Measurements from ENCODE around the gene PODN. TPM values are rescaled to one million over a fixed set of nuclear protein-coding genes. Genes with fewer than 3 reads are reported as not detected.

Gene PODN
- total RNA-seq, 2 donors from 2014 or later: 35.8 to 123 TPM

DNA sequence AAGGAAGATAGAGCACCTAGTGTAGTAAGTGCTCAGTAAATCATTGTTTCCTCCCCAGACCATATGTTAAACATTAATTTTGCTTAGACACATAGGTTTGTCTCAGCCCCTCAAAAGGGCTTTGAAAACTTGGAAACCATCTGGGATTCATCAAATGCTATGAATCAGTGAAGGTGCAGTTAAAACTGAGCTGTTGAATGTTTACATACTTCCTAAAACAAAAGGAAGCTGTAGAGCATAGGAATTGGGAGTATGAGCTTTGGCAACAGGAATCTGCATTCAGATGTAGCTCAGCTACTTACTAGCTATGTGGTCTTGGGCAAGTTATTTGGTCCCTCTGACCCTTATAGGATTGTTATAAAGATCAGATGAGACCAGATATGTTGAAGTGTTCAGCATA is 18.7 kb upstream of the PODN start:
- Histone ChIP-seq H3K36me3 (replicated peaks in 1 of 2; ENCODE audit: insufficient read depth in 1 of 2, low read depth in 2 of 2) (peaks cover 0 to 11% of the 10 kb centered on the region in 2 donors), H3K27ac (no peak overlapping the region), H3K4me3 (no peak overlapping the region), H3K4me1 (peaks cover 11% of the 10 kb centered on the region), H3K27me3 (no peaks in the 10 kb centered on the region), H3K9me3 (no peaks in the 10 kb centered on the region)
- no peak for ATAC-seq
- TF ChIP-seq POLR2A (IDR thresholded peaks at IDR 0.05): no peak
- TF ChIP-seq CTCF (IDR thresholded peaks at IDR 0.05): no peak
- DNase-seq: no peak
- intact Hi-C loops (cut with DNase I): no loop called here

DNA sequence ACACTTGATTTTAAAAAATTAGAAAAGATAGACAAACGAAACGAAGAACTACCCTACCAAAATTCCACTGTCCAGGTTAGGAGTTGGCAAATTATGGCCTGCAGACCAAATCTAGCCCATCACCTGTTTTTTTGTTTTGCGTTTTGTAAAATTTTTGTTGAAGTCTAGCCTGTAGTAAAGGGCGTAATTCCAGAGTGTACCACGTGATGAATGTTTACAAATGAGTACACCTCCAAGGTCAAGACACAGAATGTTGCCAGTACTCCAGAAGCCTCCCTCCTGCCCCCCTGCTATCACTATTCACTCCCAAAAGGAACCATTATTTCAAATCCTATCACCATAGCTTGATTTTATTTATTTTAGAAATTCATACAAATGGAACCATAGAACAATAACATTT is 17.1 kb upstream of the PODN start:
- no peak for TF ChIP-seq CTCF (IDR thresholded peaks at IDR 0.05)
- WGBS, 2 donors: 61 to 70% methylated on average over 5 of the region's 5 CpGs
- Histone ChIP-seq H3K9me3 (no peaks in the 10 kb centered on the region), H3K4me3 (no peak overlapping the region), H3K27ac (no peak overlapping the region), H3K4me1 (peaks cover 11% of the 10 kb centered on the region), H3K36me3 (replicated peaks in 1 of 2; ENCODE audit: insufficient read depth in 1 of 2, low read depth in 2 of 2) (peaks cover 0 to 8% of the 10 kb centered on the region in 2 donors), H3K27me3 (no peaks in the 10 kb centered on the region)
- no peak for DNase-seq
- intact Hi-C loops (cut with DNase I): no loop called here
- ATAC-seq: no peak

DNA sequence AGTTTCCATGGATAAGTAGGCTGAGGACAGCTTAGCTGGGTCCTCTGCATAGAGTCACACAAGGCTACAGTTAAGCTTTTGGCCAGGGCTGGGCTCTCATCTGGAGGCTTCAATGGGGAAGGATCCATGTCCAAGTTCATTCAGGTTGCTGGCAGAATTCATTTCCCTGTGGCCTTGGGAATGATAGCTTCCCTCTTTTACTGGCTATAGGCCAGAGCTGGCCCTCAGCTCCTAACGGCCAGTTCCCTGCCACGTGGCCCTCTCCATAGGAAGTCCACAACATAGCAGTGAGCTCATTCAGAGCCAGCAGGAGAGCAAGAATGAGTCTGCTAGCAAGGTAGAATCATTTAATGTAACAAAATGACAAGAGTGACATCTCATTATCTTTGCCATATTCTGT is 15.1 kb upstream of the PODN start:
- Histone ChIP-seq H3K27ac (no peak overlapping the region), H3K4me1 (peaks cover 11% of the 10 kb centered on the region), H3K4me3 (no peak overlapping the region), H3K27me3 (no peaks in the 10 kb centered on the region), H3K36me3 (replicated peaks in 1 of 2; ENCODE audit: insufficient read depth in 1 of 2, low read depth in 2 of 2) (peaks cover 0 to 8% of the 10 kb centered on the region in 2 donors), H3K9me3 (no peaks in the 10 kb centered on the region)
- WGBS, 2 donors: 13 to 26% methylated on average over 2 of the region's 2 CpGs
- DNase-seq: peak; percentile 28 to 51 (median 41)
- intact Hi-C loops (cut with DNase I): no loop called here
- ATAC-seq: peak; percentile 60
- TF ChIP-seq CTCF (IDR thresholded peaks at IDR 0.05) (no peak), POLR2A (IDR thresholded peaks at IDR 0.05) (no peak)

GRCh38 chr1:53047737-53048736 is 14.0 kb upstream of the PODN start:
- DNase-seq: no peak
- Histone ChIP-seq H3K9me3 (no peaks in the 10 kb centered on the region), H3K36me3 (replicated peaks in 1 of 2; ENCODE audit: insufficient read depth in 1 of 2, low read depth in 2 of 2) (peaks cover 0 to 8% of the 10 kb centered on the region in 2 donors), H3K27ac (no peak overlapping the region), H3K4me3 (no peak overlapping the region), H3K4me1 (peaks cover 11% of the 10 kb centered on the region), H3K27me3 (no peaks in the 10 kb centered on the region)
- intact Hi-C loops (cut with DNase I): no loop called here
- 70 to 81% methylated on average over 5 of the region's 5 CpGs for WGBS, 2 donors
- TF ChIP-seq CTCF (IDR thresholded peaks at IDR 0.05) (no peak), POLR2A (IDR thresholded peaks at IDR 0.05) (no peak)
- no peak for ATAC-seq

Data from body of pancreas (tissue), 4 donors.